HepG2 (cell line): Measurements from ENCODE around the gene CCDC93. TPM values are rescaled to one million over a fixed set of nuclear protein-coding genes. Genes with fewer than 3 reads are reported as not detected.

Experiments
- ATAC-seq: fragments of 200-7000 bp; cut with Tn5 transposase; 3 replicates; pipeline ENCODE4 v1.9.1; 2020; ENCODE audit warnings: mild to moderate bottlenecking, moderate library complexity
- BruUV-seq: library from RNA; stranded (reverse); fragments of 400-500 nt; replicated peaks from 2 replicates; lab custom pipeline; 2021; lab: Mats Ljungman, UMichigan
- CTCF ChIA-PET: fragments of 300-600 bp; formaldehyde crosslinking; extraction: SDS; loops from one replicate; lab custom pipeline; 2021; ENCODE audit warnings: low total read pairs, inconsistent platforms, low intra/inter-chr PET ratio; lab: Yijun Ruan, JAX
- POLR2A ChIA-PET: fragments of 350-600 bp; sonication (Branson Sonifier 250); formaldehyde crosslinking; loops from one replicate; lab custom pipeline; 2020; ENCODE audit warnings: antibody characterized with exemption, inconsistent platforms; lab: Yijun Ruan, JAX
- DNase-seq: peaks from one replicate; pipeline ENCODE4 v3.0.0-alpha.2; 2015; ENCODE audit warnings: low spot score
- FAIRE-seq: peaks from 3 replicates; lab custom pipeline; 2011; peaks lifted over from hg19 to GRCh38; lab: Jason Lieb, UNC
- H2AFZ ChIP-seq: one replicate; pipeline ENCODE4 v1.6.1; 2011; ENCODE audit warnings: low read length, inconsistent platforms
- H3K27ac ChIP-seq: fragments of 300-600 bp; 3 replicates; pipeline ENCODE4 v1.8.0; 2011; ENCODE audit warnings: mixed run types, mild to moderate bottlenecking, mixed read lengths, low read length, inconsistent platforms; ENCODE audit not compliant: insufficient read depth; ENCODE audit errors: extremely low read length
- H3K27me3 ChIP-seq, 2 experiments: fragments of 200-600 bp in 1 of 2; 2 replicates in 1 of 2; 3 replicates in 1 of 2; pipeline versions ENCODE4 v1.6.0 to v1.8.0; 2011; ENCODE audit warnings: low read length in 2 of 2, mild to moderate bottlenecking in 2 of 2, moderate library complexity in 2 of 2, inconsistent platforms in 1 of 2; ENCODE audit not compliant: insufficient read depth in 2 of 2, control insufficient read depth in 1 of 2
- H3K36me3 ChIP-seq, 2 experiments: fragments of 200-600 bp in 1 of 2; replicated peaks in 1 of 2; 2 replicates in 1 of 2; 3 replicates in 1 of 2; pipeline versions ENCODE4 v1.5.1 to v1.8.0; 2011; ENCODE audit warnings: low read length in 2 of 2, inconsistent platforms in 1 of 2; ENCODE audit not compliant: insufficient read depth in 2 of 2, control insufficient read depth in 1 of 2
- H3K4me1 ChIP-seq: 2 replicates; pipeline ENCODE4 v1.5.1; 2012; ENCODE audit warnings: low read length, inconsistent platforms; ENCODE audit not compliant: insufficient read depth
- H3K4me2 ChIP-seq: 2 replicates; pipeline ENCODE4 v1.6.0; 2011; ENCODE audit warnings: low read depth, low read length, inconsistent platforms
- H3K4me3 ChIP-seq, 3 experiments: fragments of 200-600 bp in 1 of 3; sonication (generic), shearing (Covaris generic) in 1 of 3; replicated peaks in 1 of 3; 2 replicates each; pipeline ENCODE4 v1.5.1; 2011 to 2016; ENCODE audit warnings: low read length in 3 of 3, inconsistent platforms in 2 of 3, low read depth in 2 of 3, mild to moderate bottlenecking in 2 of 3, control low read depth in 1 of 3, mixed read lengths in 1 of 3; ENCODE audit not compliant: insufficient read depth in 1 of 3
- H3K79me2 ChIP-seq: one replicate; pipeline ENCODE4 v1.6.1; 2011; ENCODE audit warnings: low read length, inconsistent platforms; ENCODE audit not compliant: insufficient read depth
- H3K9ac ChIP-seq: 2 replicates; pipeline ENCODE4 v1.6.0; 2011; ENCODE audit warnings: mild to moderate bottlenecking, low read depth, low read length, inconsistent platforms; ENCODE audit not compliant: insufficient read depth
- H3K9me3 ChIP-seq: 2 replicates; pipeline ENCODE4 v1.5.1; 2012; ENCODE audit warnings: mild to moderate bottlenecking, low read length
- H4K20me1 ChIP-seq: 2 replicates; pipeline ENCODE4 v1.6.0; 2011; ENCODE audit warnings: inconsistent platforms, mild to moderate bottlenecking, low read length, moderate library complexity; ENCODE audit not compliant: insufficient read depth
- AHDC1 ChIP-seq: sonication (generic); formaldehyde crosslinking; IDR thresholded peaks from 2 replicates; pipeline ENCODE4 v1.5.1; 2020; ENCODE audit warnings: mild to moderate bottlenecking, missing genetic modification reagents, borderline replicate concordance
- CAMTA2 ChIP-seq: sonication (generic); formaldehyde crosslinking; IDR thresholded peaks from 2 replicates; pipeline ENCODE4 v1.4.0; 2020; ENCODE audit warnings: mild to moderate bottlenecking, missing genetic modification reagents, borderline replicate concordance
- GZF1 ChIP-seq: sonication (generic); formaldehyde crosslinking; IDR thresholded peaks from 2 replicates; pipeline ENCODE4 v1.5.1; 2020; ENCODE audit warnings: mild to moderate bottlenecking, missing genetic modification reagents
- HNRNPK ChIP-seq: fragments of 200-400 bp; formaldehyde crosslinking; IDR thresholded peaks from 2 replicates; pipeline ENCODE4 v1.6.1; 2018; ENCODE audit warnings: low read length, low read depth, moderate library complexity, mild to moderate bottlenecking; ENCODE audit not compliant: poor library complexity, severe bottlenecking
- RAD21 ChIP-seq: fragments of 450-650 bp; formaldehyde crosslinking; IDR thresholded peaks from 2 replicates; pipeline ENCODE4 v1.5.0; 2020; ENCODE audit warnings: mild to moderate bottlenecking
- SNAI1 ChIP-seq: sonication (generic); formaldehyde crosslinking; IDR thresholded peaks from 2 replicates; pipeline ENCODE4 v1.5.0; 2020; ENCODE audit warnings: mild to moderate bottlenecking, missing genetic modification reagents, borderline replicate concordance
- SNRNP70 ChIP-seq: fragments of 200-400 bp; formaldehyde crosslinking; IDR thresholded peaks from 2 replicates; pipeline ENCODE4 v1.6.1; 2017; ENCODE audit warnings: mild to moderate bottlenecking, low read depth, low read length, moderate library complexity
- STAT6 ChIP-seq: sonication (generic); formaldehyde crosslinking; IDR thresholded peaks from 2 replicates; pipeline ENCODE4 v1.4.0; 2020; ENCODE audit warnings: missing genetic modification reagents, mild to moderate bottlenecking, borderline replicate concordance
- ZNF292 ChIP-seq: sonication (generic); formaldehyde crosslinking; IDR thresholded peaks from 2 replicates; pipeline ENCODE4 v1.8.1; 2022; ENCODE audit warnings: mild to moderate bottlenecking, low read depth, missing genetic modification reagents, borderline replicate concordance
- ZNF746 ChIP-seq: sonication (generic); formaldehyde crosslinking; IDR thresholded peaks from 2 replicates; pipeline ENCODE4 v1.8.0; 2022; ENCODE audit warnings: mild to moderate bottlenecking, missing genetic modification reagents
- WGBS: methylation state at CpG from one replicate; pipeline ENCODE4 v1.1.6; 2017; ENCODE audit warnings: low lambda C conversion rate; 5-methylcytosine and 5-hydroxymethylcytosine counted together
- in situ Hi-C: cut with HindIII; loops from 2 replicates; pipeline ENCODE4 v1.10.0; 2017; ENCODE audit warnings: low pct_unique_long_range_greater_than_20kb; ENCODE audit not compliant: extremely low pct_ligation_motif_present
- intact Hi-C: fragments of 100-400 bp; cut with micrococcal nuclease; formaldehyde crosslinking; loops from one replicate; pipeline ENCODE4 v1.10.0; 2022; ENCODE audit not compliant: unreplicated experiment
- polyA plus RNA-seq, 8 experiments: library from polyadenylated mRNA; depleted of rRNA in 3 of 8; stranded (reverse) in 7 of 8; unstranded in 1 of 8; fragments of >200 nt; fragmentation: Illumina TruSeq in 4 of 8; extraction: Trizol in 4 of 8; gene quantifications; 2 replicates each; pipeline versions ENCODE4 v1.2.1 to v1.2.3, GENCODE V29; 2011 to 2016; ENCODE audit warnings: low read depth in 4 of 8, missing spikeins in 1 of 8, mixed read lengths in 1 of 8; ENCODE audit not compliant: insufficient read depth in 1 of 8
- total RNA-seq, 5 experiments: library from RNA; depleted of rRNA; stranded (reverse); fragments of >200 nt; fragmentation: Illumina TruSeq; extraction: Trizol; gene quantifications; 2 replicates each; pipeline ENCODE4 v1.2.3, GENCODE V29; 2016; ENCODE audit warnings: low read depth in 1 of 5
- TF ChIP-seq, protein P1 (sequence below): sonication (generic); formaldehyde crosslinking; IDR thresholded peaks from 2 replicates; pipeline ENCODE4 v1.5.1; 2020; ENCODE audit warnings: missing genetic modification reagents, mild to moderate bottlenecking, borderline replicate concordance

CCDC93 gene
- total and polyA plus RNA-seq, 2 of the 13 experiments (the other 11 are each of a cell fraction or from before 2014, with no cell fraction given): 37.2 to 53.2 TPM

DNA sequence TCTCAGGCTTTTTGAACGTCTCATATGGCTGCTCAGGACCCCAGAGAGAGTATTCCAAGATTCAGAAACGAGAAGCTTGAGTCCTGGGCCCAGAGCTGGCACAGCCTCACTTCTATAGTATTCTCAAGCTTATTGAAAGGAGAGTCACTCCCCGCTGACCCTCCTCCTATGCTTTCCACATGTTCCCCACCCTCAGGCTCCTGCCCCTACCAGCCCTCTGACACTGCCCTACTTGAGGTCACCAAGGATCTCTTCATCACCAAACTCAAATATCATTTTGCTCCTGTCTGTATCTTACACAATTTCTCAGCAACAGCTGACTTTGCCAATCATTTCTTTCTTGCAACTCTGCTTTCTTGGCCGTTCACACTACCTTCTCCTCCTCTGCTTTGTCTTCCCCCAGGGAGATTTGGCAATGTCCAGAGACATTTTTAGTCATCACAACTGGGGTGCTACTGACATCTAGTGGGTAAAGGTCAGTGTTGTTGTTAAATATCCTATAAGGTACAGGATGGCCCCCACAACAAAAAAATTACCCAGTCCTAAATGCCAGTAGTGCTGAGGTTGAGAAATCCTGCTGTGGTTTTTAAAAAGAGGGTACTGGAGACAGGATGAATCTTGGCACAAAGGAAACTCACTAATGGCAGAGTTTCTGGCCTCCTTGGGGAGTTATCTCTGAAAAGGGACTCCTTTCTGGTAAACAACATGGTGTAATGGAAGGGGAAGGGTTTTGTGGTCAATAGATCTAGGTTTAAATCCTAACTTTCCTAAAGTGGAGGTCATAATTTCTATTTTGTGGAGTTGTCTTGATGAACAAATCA, 47.5 kb upstream of the CCDC93 start:
- H3K36me3 ChIP-seq: no peaks in the 10 kb centered on the region
- DNase-seq (peak; percentile 52), ATAC-seq (peak; percentile 88), FAIRE-seq (peak; percentile 39)
- in situ Hi-C loops (no loop called here), intact Hi-C loops (loop anchor here (1.0 kb wide), 2 partner anchors 15 to 29 kb away; no protein-coding TSS in a partner anchor)
- ChIA-PET POLR2A (no interaction called here), CTCF (interaction anchor here (1.3 to 2.0 kb wide), 2 partner anchors 15 to 29 kb away, joined by 12 to 16 read pairs; no protein-coding TSS in a partner anchor)
- H3K4me1 ChIP-seq: peaks cover 34% of the 10 kb centered on the region
- H3K9me3 ChIP-seq: no peaks in the 10 kb centered on the region
- H3K4me2 ChIP-seq: no peak overlapping the region
- peaks cover 0 to 12% of the 10 kb centered on the region in 2 experiments; a peak in 1 of 5 replicates for H3K27me3 ChIP-seq
- H3K9ac ChIP-seq: no peak overlapping the region
- no peaks in the 10 kb centered on the region for H4K20me1 ChIP-seq
- H3K79me2 ChIP-seq: no peaks in the 10 kb centered on the region
- BruUV-seq: no TSS peak
- 25% methylated on average over 4 of the region's 4 CpGs for WGBS
- no peak overlapping the region for H3K27ac ChIP-seq
- H3K4me3 ChIP-seq: no peak overlapping the region
- H2AFZ ChIP-seq: no peak overlapping the region
- no peak for TF ChIP-seq ZNF292
- TF ChIP-seq GZF1: no peak
- TF ChIP-seq AHDC1 (CRISPR knock-in tag): no peak
- TF ChIP-seq RAD21 (CRISPR knock-in tag): peak; percentile 44; the same call in 1 of the 2 replicates
- TF ChIP-seq SNRNP70: no peak
- TF ChIP-seq, protein P1, sequence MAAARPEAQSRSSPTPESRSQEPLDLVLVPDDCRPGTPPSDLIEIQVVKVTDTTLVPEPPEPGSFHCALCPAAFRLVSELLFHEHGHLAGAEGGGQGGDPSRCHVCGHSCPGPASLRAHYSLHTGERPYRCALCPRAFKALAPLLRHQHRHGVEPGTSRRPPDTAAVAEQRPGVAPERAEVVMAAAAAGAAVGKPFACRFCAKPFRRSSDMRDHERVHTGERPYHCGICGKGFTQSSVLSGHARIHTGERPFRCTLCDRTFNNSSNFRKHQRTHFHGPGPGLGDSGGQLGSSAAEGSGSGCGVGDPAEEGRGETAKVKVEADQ (CRISPR knock-in tag): 0 out of 2 replicates have a peak, but pooled peaks have one; percentile 13
- no peak for TF ChIP-seq ZNF746
- no peak for TF ChIP-seq HNRNPK
- no peak for TF ChIP-seq STAT6 (CRISPR knock-in tag)
- TF ChIP-seq CAMTA2 (CRISPR knock-in tag): no peak
- TF ChIP-seq SNAI1 (CRISPR knock-in tag): no peak
